Peyer's patch (tissue), 4 donors: ENCODE measurements around the gene THSD1.

ENCODE experiments used
- CTCF ChIP-seq, 6 experiments: fragments of 450-650 bp in 4 of 6; fragments of 200-600 bp in 2 of 6; sonication (generic) in 1 of 6; IDR thresholded peaks; one replicate each; pipeline ENCODE4 v1.5.1; 2017 to 2019; ENCODE audit warnings: antibody characterized with exemption in 6 of 6, mild to moderate bottlenecking in 3 of 6, moderate library complexity in 1 of 6
- POLR2A ChIP-seq, 2 donors: fragments of 450-650 bp; IDR thresholded peaks; one replicate each; pipeline ENCODE4 v1.5.1; 2017; ENCODE audit warnings: antibody characterized with exemption in 2 of 2, mild to moderate bottlenecking in 2 of 2, moderate library complexity in 2 of 2

GRCh38 chr13:52455677-52456041 lies 49.7 kb upstream of the THSD1 start:
- no peak for TF ChIP-seq POLR2A (IDR thresholded peaks at IDR 0.05)
- no peak for TF ChIP-seq CTCF (IDR thresholded peaks at IDR 0.05)
